GM12864 (cell line): ENCODE measurements around the gene FHL2.

Source experiments
- DNase-seq: peaks from one replicate; pipeline ENCODE4 v3.0.0-alpha.2; 2011; ENCODE audit warnings: low read depth
- H3K4me3 ChIP-seq: 2 replicates; pipeline ENCODE4 v1.5.1; 2011; ENCODE audit warnings: mild to moderate bottlenecking, low read depth, low read length, control low read depth
- TF ChIP-seq, protein P1 (sequence below): IDR thresholded peaks from 2 replicates; pipeline ENCODE4 v1.5.1; 2011; ENCODE audit warnings: low read depth, mild to moderate bottlenecking, moderate library complexity, low read length, control low read depth, inconsistent platforms; ENCODE audit errors: missing control alignments

The FHL2 gene

DNA sequence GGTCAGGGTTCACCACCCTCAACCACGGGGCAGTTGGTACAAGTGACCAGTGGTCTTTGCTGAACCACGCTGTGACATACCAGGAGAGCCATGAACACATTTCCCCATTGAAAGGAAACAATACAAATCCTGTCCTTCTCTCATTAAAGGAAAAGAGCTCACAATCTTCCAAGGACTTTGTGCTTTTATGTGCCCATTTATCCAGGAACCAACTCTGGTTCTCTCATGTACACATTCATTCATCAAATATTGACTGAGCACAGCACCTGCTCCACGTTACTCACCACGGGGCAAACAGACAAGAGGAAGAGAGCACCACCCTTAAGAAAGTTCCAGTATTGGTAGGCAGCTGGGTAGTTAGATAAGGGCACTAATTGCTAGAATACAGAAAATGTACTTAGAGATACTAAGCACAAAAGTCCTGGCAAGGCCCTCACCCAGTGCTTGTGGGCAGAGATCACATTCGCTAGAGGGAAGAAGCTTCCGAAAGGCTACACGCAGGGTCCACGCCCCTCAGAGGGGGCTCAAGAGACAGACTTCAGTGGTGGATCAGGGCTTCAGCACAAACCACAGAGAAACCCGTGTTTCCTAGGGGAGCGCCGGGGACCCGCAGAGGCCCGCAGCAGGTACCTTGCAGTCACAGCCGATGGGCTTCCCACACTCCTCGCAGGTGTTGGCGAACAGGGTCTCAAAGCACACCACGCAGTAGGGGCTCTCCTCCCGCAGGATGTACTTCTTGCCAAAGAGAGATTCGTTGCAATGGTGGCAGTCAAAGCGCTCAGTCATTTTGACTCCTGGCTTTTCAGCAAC lies 12.9 kb downstream of the FHL2 start:
- H3K4me3 ChIP-seq = no peak overlapping the region
- DNase-seq = no peak
- TF ChIP-seq, protein P1, sequence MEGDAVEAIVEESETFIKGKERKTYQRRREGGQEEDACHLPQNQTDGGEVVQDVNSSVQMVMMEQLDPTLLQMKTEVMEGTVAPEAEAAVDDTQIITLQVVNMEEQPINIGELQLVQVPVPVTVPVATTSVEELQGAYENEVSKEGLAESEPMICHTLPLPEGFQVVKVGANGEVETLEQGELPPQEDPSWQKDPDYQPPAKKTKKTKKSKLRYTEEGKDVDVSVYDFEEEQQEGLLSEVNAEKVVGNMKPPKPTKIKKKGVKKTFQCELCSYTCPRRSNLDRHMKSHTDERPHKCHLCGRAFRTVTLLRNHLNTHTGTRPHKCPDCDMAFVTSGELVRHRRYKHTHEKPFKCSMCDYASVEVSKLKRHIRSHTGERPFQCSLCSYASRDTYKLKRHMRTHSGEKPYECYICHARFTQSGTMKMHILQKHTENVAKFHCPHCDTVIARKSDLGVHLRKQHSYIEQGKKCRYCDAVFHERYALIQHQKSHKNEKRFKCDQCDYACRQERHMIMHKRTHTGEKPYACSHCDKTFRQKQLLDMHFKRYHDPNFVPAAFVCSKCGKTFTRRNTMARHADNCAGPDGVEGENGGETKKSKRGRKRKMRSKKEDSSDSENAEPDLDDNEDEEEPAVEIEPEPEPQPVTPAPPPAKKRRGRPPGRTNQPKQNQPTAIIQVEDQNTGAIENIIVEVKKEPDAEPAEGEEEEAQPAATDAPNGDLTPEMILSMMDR = no peak

DNA sequence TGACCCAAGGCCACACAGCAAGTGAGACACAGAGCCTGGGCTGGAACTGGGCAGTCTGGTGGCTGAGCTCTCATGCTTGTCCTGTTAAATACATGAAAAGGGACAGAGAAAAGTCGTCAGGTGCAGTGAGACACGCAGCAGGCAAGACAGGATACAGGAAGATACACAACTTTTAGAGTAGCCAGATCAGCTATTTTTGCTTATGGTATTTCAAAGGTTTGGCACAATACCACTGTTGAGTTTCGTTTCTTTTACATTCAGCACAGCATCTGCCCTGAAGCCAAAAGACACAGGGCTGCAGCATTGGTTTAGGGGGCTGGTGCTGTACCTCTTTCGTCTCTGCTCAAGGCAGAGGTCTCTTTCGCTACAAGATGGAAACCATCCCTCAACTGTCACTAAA lies 14.0 kb downstream of the FHL2 start:
- DNase-seq = no peak
- TF ChIP-seq, protein P1 = no peak
- no peak overlapping the region for H3K4me3 ChIP-seq

DNA sequence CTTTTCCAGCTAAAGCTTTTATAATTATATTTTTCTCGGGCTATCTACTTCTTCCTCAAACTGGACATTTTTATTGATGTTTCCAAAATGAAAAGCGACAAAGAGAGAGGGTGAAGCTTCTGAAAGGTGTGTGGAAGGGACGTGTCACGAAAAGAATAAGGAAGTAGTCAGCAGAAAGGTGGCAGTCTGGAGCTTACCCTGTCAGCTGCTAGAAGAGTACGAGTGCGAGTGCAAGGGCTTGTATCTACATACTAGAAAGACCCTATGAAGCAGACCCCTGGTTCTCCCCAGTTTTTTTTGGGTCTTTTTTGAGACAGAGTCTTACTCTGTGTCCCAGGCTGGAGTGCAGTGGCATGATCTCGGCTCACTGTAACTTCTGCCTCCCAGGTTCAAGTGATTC lies 14.6 kb downstream of the FHL2 start:
- TF ChIP-seq, protein P1 = no peak
- H3K4me3 ChIP-seq = no peak overlapping the region
- no peak for DNase-seq

DNA sequence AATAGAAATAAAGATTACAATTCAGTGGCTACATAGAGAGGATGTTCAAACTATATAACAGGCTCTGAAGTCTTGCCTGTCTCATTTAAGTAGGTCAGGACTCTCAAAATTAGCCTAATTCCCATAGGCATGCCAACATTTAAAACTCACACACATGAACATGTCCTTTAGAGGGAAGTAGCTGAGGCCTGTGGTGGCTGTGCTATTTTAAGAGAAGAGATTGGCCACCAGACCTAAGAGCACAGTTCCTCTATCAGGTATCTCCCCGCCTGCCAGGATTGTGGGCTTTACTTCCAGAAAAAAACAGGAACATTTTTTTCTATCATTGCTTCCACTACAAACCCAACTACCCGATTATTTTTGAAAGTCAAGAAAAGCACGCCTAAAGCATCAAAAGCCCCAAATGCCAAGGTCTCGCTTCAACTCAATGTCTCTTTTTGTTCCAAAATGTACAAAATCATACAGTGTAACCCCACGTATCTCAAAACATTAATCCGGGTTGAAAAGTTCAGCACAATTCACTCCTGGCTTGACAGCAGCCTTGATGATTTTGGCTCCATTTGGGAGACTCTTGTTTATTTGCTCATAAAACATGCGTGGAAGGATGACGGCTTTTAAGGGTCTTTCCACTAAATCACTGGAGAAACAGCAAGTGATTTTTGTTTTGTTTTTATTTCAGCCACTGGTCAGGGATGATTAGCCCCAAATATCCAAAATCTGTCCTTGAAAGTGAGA lies 15.3 kb downstream of the FHL2 start:
- no peak overlapping the region for H3K4me3 ChIP-seq
- TF ChIP-seq, protein P1 = no peak

DNA sequence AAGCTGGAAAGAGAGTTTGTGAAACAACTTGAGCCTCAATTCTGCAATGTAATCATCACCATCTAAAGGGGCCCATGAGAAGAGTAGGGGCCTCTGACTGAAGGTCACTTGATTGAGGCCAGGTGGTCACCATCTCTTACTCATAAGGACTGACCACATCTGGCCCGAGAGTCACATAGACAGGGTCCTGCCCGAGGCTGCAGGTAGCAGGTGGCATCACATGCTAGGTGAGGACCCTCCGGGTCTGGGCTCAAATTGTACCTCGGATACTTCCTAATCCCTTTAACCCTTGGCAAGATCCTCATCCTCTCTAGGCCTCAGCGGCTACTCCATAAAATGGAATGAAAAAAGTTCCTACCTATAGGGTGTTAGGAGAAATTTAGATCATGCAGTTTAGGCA lies 16.7 kb downstream of the FHL2 start:
- no peak for DNase-seq
- TF ChIP-seq, protein P1 = no peak
- no peak overlapping the region for H3K4me3 ChIP-seq

More for the DNA sequence above, 15.3 kb downstream of the FHL2 start:
- no peak for DNase-seq

DNA sequence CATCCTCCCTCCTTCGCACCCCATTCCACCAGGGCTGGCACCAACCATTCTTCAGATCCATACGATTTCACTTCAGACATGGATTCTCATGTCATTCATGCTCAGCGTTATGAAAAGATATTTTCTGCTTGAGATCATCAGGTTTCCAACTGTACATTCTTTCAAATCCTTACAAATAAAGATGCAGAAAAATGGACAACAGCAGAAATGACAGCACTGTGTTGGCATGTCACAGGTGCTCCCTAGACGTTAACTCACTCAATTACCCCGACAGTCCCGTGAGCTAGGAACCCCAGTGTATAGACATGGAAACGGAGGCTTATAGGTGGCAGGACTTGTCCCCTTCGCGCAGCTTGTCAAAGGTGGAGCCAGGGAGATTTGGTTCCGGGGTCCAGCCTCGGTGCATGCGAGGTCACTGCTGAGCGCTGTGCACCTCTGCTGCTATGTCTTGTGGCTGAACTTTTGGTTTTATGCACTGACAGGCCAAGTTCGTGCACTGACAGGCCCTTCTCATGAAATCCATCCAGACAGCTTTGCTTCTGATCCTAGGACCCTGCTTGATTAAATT lies 17.7 kb downstream of the FHL2 start:
- TF ChIP-seq, protein P1 = no peak
- no peak for DNase-seq
- no peak overlapping the region for H3K4me3 ChIP-seq
